Gastrocnemius medialis (tissue), 4 donors: Measurements from ENCODE around the gene ZBTB7C. TPM values are rescaled to one million over a fixed set of nuclear protein-coding genes. Genes with fewer than 3 reads are reported as not detected.

ENCODE experiments used
- ATAC-seq, 2 donors: fragments of 150-250 bp; one replicate each; pipeline ENCODE4 v1.9.1; 2016
- DNase-seq, 2 donors: peaks; one replicate each; pipeline ENCODE4 v3.0.0-alpha.2; 2019
- H3K27ac ChIP-seq, 4 donors: fragments of 200-600 bp; sonication (generic); 1 replicate in 1 of 4; 2 replicates in 3 of 4; pipeline ENCODE4 v1.5.1; 2016 to 2018; ENCODE audit warnings: mild to moderate bottlenecking in 2 of 4, moderate library complexity in 1 of 4
- H3K27me3 ChIP-seq, 3 donors: fragments of 200-600 bp; sonication (generic) in 2 of 3; 1 replicate in 1 of 3; 2 replicates in 2 of 3; pipeline versions ENCODE4 v1.5.1 to v1.6.0; 2016 to 2019; ENCODE audit warnings: mild to moderate bottlenecking in 1 of 3, moderate library complexity in 1 of 3
- H3K36me3 ChIP-seq, 2 donors: fragments of 200-600 bp; sonication (generic) in 1 of 2; one replicate each; pipeline ENCODE4 v1.5.1; 2017 to 2018
- H3K4me1 ChIP-seq, 2 donors: fragments of 200-600 bp; sonication (generic) in 1 of 2; one replicate each; pipeline ENCODE4 v1.5.1; 2016 to 2017; ENCODE audit warnings: mild to moderate bottlenecking in 2 of 2
- H3K4me3 ChIP-seq, 4 donors: fragments of 200-600 bp; sonication (generic) in 3 of 4; 1 replicate in 1 of 4; 2 replicates in 3 of 4; pipeline ENCODE4 v1.5.1; 2016 to 2019; ENCODE audit warnings: mild to moderate bottlenecking in 2 of 4
- H3K9me3 ChIP-seq, 3 donors: fragments of 200-600 bp; sonication (generic) in 2 of 3; 1 replicate in 1 of 3; 2 replicates in 2 of 3; pipeline ENCODE4 v1.5.1; 2016 to 2019
- POLR2A ChIP-seq, 2 donors: fragments of 450-650 bp; IDR thresholded peaks; one replicate each; pipeline ENCODE4 v1.6.1; 2017; ENCODE audit warnings: antibody characterized with exemption in 2 of 2, mild to moderate bottlenecking in 2 of 2, moderate library complexity in 2 of 2
- in situ Hi-C, 4 donors: fragments of 200-750 bp; cut with MboI; loops; one replicate each; pipeline versions ENCODE4 v1.15.0 to v1.8.0; 2017; ENCODE audit warnings: low sequenced_read_pairs in 4 of 4
- intact Hi-C: fragments of 100-400 bp; cut with DNase I; formaldehyde crosslinking; loops from one replicate; pipeline ENCODE4 v1.15.1; 2023; ENCODE audit warnings: low total_unique reads
- total RNA-seq, 4 donors: library from RNA; depleted of rRNA; stranded (reverse); fragments of >200 nt; gene quantifications; one replicate each; pipeline versions ENCODE4 v1.1.0 to v1.2.3, GENCODE V29; 2016
- TF ChIP-seq, protein P1 (sequence below), 5 experiments: fragments of 450-650 bp in 3 of 5; fragments of 200-600 bp in 2 of 5; sonication (generic) in 2 of 5; IDR thresholded peaks in 4 of 5; conservative IDR thresholded peaks in 1 of 5; 1 replicate in 4 of 5; 2 replicates in 1 of 5; pipeline ENCODE4 v1.5.1; 2016 to 2019; ENCODE audit warnings: antibody characterized with exemption in 5 of 5, mild to moderate bottlenecking in 3 of 5, moderate library complexity in 3 of 5

ZBTB7C gene
- total RNA-seq, 4 donors from 2014 or later = 0.53 to 12.3 (median 1.1) TPM

GRCh38 chr18:48306838-48307237 is 102.3 kb downstream of the ZBTB7C start:
- DNase-seq = no peak
- Histone ChIP-seq H3K4me3 (no peak overlapping the region), H3K36me3 (no peaks in the 10 kb centered on the region), H3K27ac (no peak overlapping the region), H3K27me3 (no peaks in the 10 kb centered on the region), H3K4me1 (no peaks in the 10 kb centered on the region), H3K9me3 (no peaks in the 10 kb centered on the region)
- TF ChIP-seq, protein P1, sequence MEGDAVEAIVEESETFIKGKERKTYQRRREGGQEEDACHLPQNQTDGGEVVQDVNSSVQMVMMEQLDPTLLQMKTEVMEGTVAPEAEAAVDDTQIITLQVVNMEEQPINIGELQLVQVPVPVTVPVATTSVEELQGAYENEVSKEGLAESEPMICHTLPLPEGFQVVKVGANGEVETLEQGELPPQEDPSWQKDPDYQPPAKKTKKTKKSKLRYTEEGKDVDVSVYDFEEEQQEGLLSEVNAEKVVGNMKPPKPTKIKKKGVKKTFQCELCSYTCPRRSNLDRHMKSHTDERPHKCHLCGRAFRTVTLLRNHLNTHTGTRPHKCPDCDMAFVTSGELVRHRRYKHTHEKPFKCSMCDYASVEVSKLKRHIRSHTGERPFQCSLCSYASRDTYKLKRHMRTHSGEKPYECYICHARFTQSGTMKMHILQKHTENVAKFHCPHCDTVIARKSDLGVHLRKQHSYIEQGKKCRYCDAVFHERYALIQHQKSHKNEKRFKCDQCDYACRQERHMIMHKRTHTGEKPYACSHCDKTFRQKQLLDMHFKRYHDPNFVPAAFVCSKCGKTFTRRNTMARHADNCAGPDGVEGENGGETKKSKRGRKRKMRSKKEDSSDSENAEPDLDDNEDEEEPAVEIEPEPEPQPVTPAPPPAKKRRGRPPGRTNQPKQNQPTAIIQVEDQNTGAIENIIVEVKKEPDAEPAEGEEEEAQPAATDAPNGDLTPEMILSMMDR (IDR thresholded peaks at IDR 0.05 in 4 of 5, conservative IDR thresholded peaks at IDR 0.05 in 1 of 5) = no peak
- TF ChIP-seq POLR2A (IDR thresholded peaks at IDR 0.05) = no peak
- in situ Hi-C loops (no loop called here), intact Hi-C loops (no loop called here)
- no peak for ATAC-seq

- no peak overlapping the region for H3K27ac ChIP-seq
- DNase-seq = no peak
- no peak overlapping the region for H3K4me3 ChIP-seq
- no peak for TF ChIP-seq POLR2A (IDR thresholded peaks at IDR 0.05)
- TF ChIP-seq, protein P1 (IDR thresholded peaks at IDR 0.05 in 4 of 5, conservative IDR thresholded peaks at IDR 0.05 in 1 of 5) = no peak
- intact Hi-C loops = no loop called here
- in situ Hi-C loops = no loop called here
- no peaks in the 10 kb centered on the region for H3K36me3 ChIP-seq
- ATAC-seq = no peak
- no peaks in the 10 kb centered on the region for H3K4me1 ChIP-seq
- H3K9me3 ChIP-seq = no peaks in the 10 kb centered on the region
- H3K27me3 ChIP-seq = no peaks in the 10 kb centered on the region
Observed at GRCh38 chr18:48304906-48305693, 104.1 kb downstream of the ZBTB7C start.

GRCh38 chr18:48303883-48304282 is 105.3 kb downstream of the ZBTB7C start:
- TF ChIP-seq POLR2A (IDR thresholded peaks at IDR 0.05) = no peak
- TF ChIP-seq, protein P1 (IDR thresholded peaks at IDR 0.05 in 4 of 5, conservative IDR thresholded peaks at IDR 0.05 in 1 of 5) = no peak
- intact Hi-C loops (no loop called here), in situ Hi-C loops (no loop called here)
- DNase-seq (no peak), ATAC-seq (no peak)
- Histone ChIP-seq H3K27ac (no peak overlapping the region), H3K4me1 (no peaks in the 10 kb centered on the region), H3K36me3 (no peaks in the 10 kb centered on the region), H3K27me3 (no peaks in the 10 kb centered on the region), H3K9me3 (no peaks in the 10 kb centered on the region), H3K4me3 (no peak overlapping the region)

DNA sequence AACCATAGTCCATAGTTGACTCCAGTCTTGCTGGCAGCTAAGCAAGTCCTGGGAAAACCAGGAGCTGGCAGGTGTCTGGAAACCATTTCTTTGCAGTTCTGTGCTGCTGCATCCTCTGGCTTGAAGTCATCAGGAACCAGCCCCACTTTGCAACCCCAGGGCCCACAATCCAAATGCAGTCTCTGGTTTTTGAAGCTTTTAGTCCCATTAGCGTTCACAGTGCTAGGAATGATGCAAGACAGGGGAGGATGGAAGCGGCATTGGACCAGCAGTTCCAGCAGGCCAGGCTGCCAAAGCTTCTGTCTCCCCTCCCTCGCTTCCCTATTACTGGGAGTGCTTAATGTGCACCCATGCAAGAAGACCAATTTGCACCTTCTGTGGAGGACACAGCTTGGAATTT is 106.4 kb downstream of the ZBTB7C start:
- Histone ChIP-seq H3K4me1 (no peaks in the 10 kb centered on the region), H3K27me3 (no peaks in the 10 kb centered on the region), H3K4me3 (no peak overlapping the region), H3K27ac (no peak overlapping the region), H3K36me3 (no peaks in the 10 kb centered on the region), H3K9me3 (no peaks in the 10 kb centered on the region)
- no peak for ATAC-seq
- TF ChIP-seq, protein P1 (IDR thresholded peaks at IDR 0.05 in 4 of 5, conservative IDR thresholded peaks at IDR 0.05 in 1 of 5) = no peak
- TF ChIP-seq POLR2A (IDR thresholded peaks at IDR 0.05) = no peak
- in situ Hi-C loops = no loop called here
- intact Hi-C loops = no loop called here
- DNase-seq = no peak
